ENCODE measurements around the gene ATP8A1. TPM values are rescaled to one million over a fixed set of nuclear protein-coding genes. Genes with fewer than 3 reads are reported as not detected.

The ATP8A1 gene
- total RNA-seq, 1 donor from 2014 or later = 44.0 TPM

GRCh38 chr4:42633605-42634388 is 23.1 kb downstream of the ATP8A1 start:
- Mint-ChIP-seq H3K4me1 (ENCODE audit: unreplicated experiment) (peaks cover 12% of the 10 kb centered on the region), H3K9me3 (ENCODE audit: unreplicated experiment) (no peaks in the 10 kb centered on the region), H3K36me3 (ENCODE audit: low read depth, unreplicated experiment) (no peaks in the 10 kb centered on the region)

GRCh38 chr4:42632653-42633382 is 24.1 kb downstream of the ATP8A1 start:
- TF ChIP-seq CTCF (IDR thresholded peaks at IDR 0.05; ENCODE audit: unreplicated experiment) = no peak
- Mint-ChIP-seq H3K4me3 (ENCODE audit: unreplicated experiment) (no peak overlapping the region), H3K4me1 (ENCODE audit: unreplicated experiment) (peaks cover 9% of the 10 kb centered on the region), H3K27me3 (ENCODE audit: unreplicated experiment) (no peaks in the 10 kb centered on the region), H3K27ac (ENCODE audit: unreplicated experiment) (no peak overlapping the region), H3K9me3 (ENCODE audit: unreplicated experiment) (no peaks in the 10 kb centered on the region), H3K36me3 (ENCODE audit: low read depth, unreplicated experiment) (no peaks in the 10 kb centered on the region)
- DNase-seq (ENCODE audit: low spot score) = no peak

More at GRCh38 chr4:42633605-42634388, 23.1 kb downstream of the ATP8A1 start:
- H3K27ac Mint-ChIP-seq (ENCODE audit: unreplicated experiment) = no peak overlapping the region
- H3K27me3 Mint-ChIP-seq (ENCODE audit: unreplicated experiment) = no peaks in the 10 kb centered on the region
- no peak for DNase-seq (ENCODE audit: low spot score)
- no peak overlapping the region for H3K4me3 Mint-ChIP-seq (ENCODE audit: unreplicated experiment)
- TF ChIP-seq CTCF (IDR thresholded peaks at IDR 0.05; ENCODE audit: unreplicated experiment) = no peak

- Mint-ChIP-seq H3K27ac (ENCODE audit: unreplicated experiment) (no peak overlapping the region), H3K27me3 (ENCODE audit: unreplicated experiment) (no peaks in the 10 kb centered on the region), H3K36me3 (ENCODE audit: low read depth, unreplicated experiment) (no peaks in the 10 kb centered on the region), H3K4me3 (ENCODE audit: unreplicated experiment) (no peak overlapping the region), H3K4me1 (ENCODE audit: unreplicated experiment) (peaks cover 9% of the 10 kb centered on the region), H3K9me3 (ENCODE audit: unreplicated experiment) (no peaks in the 10 kb centered on the region)
- no peak for DNase-seq (ENCODE audit: low spot score)
- TF ChIP-seq CTCF (IDR thresholded peaks at IDR 0.05; ENCODE audit: unreplicated experiment) = no peak
These were observed 26.0 kb downstream of the ATP8A1 start for GRCh38 chr4:42630908-42631307.

GRCh38 chr4:42628740-42629139 is 28.2 kb downstream of the ATP8A1 start:
- H3K4me3 Mint-ChIP-seq (ENCODE audit: unreplicated experiment) = no peak overlapping the region
- no peak for DNase-seq (ENCODE audit: low spot score)
- peaks cover 4% of the 10 kb centered on the region for H3K4me1 Mint-ChIP-seq (ENCODE audit: unreplicated experiment)
- no peaks in the 10 kb centered on the region for H3K36me3 Mint-ChIP-seq (ENCODE audit: low read depth, unreplicated experiment)
- no peaks in the 10 kb centered on the region for H3K9me3 Mint-ChIP-seq (ENCODE audit: unreplicated experiment)
- no peak for TF ChIP-seq CTCF (IDR thresholded peaks at IDR 0.05; ENCODE audit: unreplicated experiment)
- H3K27me3 Mint-ChIP-seq (ENCODE audit: unreplicated experiment) = no peaks in the 10 kb centered on the region
- H3K27ac Mint-ChIP-seq (ENCODE audit: unreplicated experiment) = no peak overlapping the region

All from endothelial cell (in vitro differentiated cells).